ENCODE measurements around the gene SLC39A9.

GRCh38 chr14:69473946-69474345, 75.5 kb downstream of the SLC39A9 start:
- no peak for TF ChIP-seq CTCF (IDR thresholded peaks at IDR 0.05 in 8 of 11, conservative IDR thresholded peaks at IDR 0.05 in 3 of 11)
- TF ChIP-seq POLR2A (IDR thresholded peaks at IDR 0.05), result no peak
- TF ChIP-seq POLR2AphosphoS5 (IDR thresholded peaks at IDR 0.05), result no peak
